Thymus (tissue), 11 donors: ENCODE data around the gene SIRPA. TPM values are rescaled to one million over a fixed set of nuclear protein-coding genes. Genes with fewer than 3 reads are reported as not detected.

ENCODE experiments used
- DNase-seq, 9 donors: peaks; one replicate each; pipeline ENCODE4 v3.0.0-alpha.2; 2013; ENCODE audit warnings: low spot score in 9 of 9, low read depth in 6 of 9, missing footprints in 1 of 9
- H3K27ac ChIP-seq, 2 donors: one replicate each; pipeline ENCODE4 v1.5.1; 2013; ENCODE audit warnings: control low read depth in 1 of 2, low read depth in 1 of 2, low read length in 1 of 2, mild to moderate bottlenecking in 1 of 2, moderate library complexity in 1 of 2
- H3K27me3 ChIP-seq, 2 donors: one replicate each; pipeline ENCODE4 v1.5.1; 2013; ENCODE audit warnings: low read length in 1 of 2; ENCODE audit not compliant: control insufficient read depth in 2 of 2, insufficient read depth in 1 of 2
- H3K36me3 ChIP-seq, 2 donors: one replicate each; pipeline ENCODE4 v1.5.1; 2013; ENCODE audit warnings: low read length in 1 of 2, mild to moderate bottlenecking in 1 of 2, moderate library complexity in 1 of 2; ENCODE audit not compliant: control insufficient read depth in 2 of 2, insufficient read depth in 2 of 2
- H3K4me1 ChIP-seq, 2 donors: one replicate each; pipeline ENCODE4 v1.5.1; 2013; ENCODE audit warnings: low read length in 2 of 2; ENCODE audit not compliant: control insufficient read depth in 2 of 2, insufficient read depth in 2 of 2
- H3K4me3 ChIP-seq, 2 donors: one replicate each; pipeline ENCODE4 v1.5.1; 2013; ENCODE audit warnings: low read length in 2 of 2, control low read depth in 1 of 2, mild to moderate bottlenecking in 1 of 2
- H3K9me3 ChIP-seq, 2 donors: one replicate each; pipeline ENCODE4 v1.5.1; 2013; ENCODE audit warnings: low read length in 1 of 2, mild to moderate bottlenecking in 1 of 2; ENCODE audit not compliant: control insufficient read depth in 2 of 2, insufficient read depth in 1 of 2
- WGBS: extraction: QIAGEN DNeasy Blood & Tissue Kit; methylation state at CpG from one replicate; pipeline ENCODE4 v1.1.7; 2013; 5-methylcytosine and 5-hydroxymethylcytosine counted together
- polyA plus RNA-seq: library from polyadenylated mRNA; stranded (reverse); fragments of 200-250 nt; gene quantifications from one replicate; pipeline ENCODE4 v1.2.3, GENCODE V29; 2013
- total RNA-seq: library from RNA; stranded (reverse); fragments of 120-200 nt; gene quantifications from one replicate; pipeline ENCODE4 v1.2.4, GENCODE V29; 2013
- donor health status: healthy.

The SIRPA gene
- total and polyA plus RNA-seq, 2 donors: 3.0 to 11.9 TPM

DNA sequence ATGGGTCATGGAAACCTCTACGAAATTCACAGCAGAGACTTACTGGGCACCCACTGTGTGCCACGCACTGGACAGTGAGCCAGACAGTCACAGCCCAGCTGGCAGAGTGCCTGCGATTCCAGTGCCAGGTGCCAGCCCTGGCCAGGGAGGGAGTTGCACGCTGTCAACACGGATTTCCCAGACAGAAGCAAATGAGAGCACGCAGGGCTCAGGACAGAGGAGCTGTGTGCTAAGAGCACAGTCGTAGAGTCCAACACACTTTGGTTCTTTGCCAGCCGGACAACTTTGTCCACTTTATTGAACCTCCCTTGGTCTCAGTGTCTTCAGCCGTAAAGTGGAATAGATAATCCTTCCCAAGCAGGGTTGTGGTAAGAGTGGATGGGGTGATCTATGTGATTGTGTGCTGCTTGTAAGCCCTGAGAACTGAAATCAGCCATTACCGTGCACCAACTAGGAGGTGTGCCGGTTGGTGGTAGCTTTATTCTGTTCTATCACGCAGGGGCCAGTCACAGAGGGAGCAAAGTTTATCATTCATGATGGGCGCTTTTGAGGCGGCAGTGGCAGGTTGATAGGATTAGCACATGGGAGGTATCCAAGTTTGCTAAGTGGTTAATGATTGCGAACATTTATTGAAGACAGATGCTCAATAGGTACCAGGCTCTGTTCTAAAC is 40.6 kb downstream of the SIRPA start:
- no peaks in the 10 kb centered on the region for H3K36me3 ChIP-seq
- no peaks in the 10 kb centered on the region for H3K4me1 ChIP-seq
- no peak overlapping the region for H3K4me3 ChIP-seq
- H3K9me3 ChIP-seq: no peaks in the 10 kb centered on the region
- H3K27ac ChIP-seq: no peak overlapping the region
- DNase-seq: no peak
- WGBS: 97% methylated on average over 15 of the region's 15 CpGs
- H3K27me3 ChIP-seq: no peaks in the 10 kb centered on the region

DNA sequence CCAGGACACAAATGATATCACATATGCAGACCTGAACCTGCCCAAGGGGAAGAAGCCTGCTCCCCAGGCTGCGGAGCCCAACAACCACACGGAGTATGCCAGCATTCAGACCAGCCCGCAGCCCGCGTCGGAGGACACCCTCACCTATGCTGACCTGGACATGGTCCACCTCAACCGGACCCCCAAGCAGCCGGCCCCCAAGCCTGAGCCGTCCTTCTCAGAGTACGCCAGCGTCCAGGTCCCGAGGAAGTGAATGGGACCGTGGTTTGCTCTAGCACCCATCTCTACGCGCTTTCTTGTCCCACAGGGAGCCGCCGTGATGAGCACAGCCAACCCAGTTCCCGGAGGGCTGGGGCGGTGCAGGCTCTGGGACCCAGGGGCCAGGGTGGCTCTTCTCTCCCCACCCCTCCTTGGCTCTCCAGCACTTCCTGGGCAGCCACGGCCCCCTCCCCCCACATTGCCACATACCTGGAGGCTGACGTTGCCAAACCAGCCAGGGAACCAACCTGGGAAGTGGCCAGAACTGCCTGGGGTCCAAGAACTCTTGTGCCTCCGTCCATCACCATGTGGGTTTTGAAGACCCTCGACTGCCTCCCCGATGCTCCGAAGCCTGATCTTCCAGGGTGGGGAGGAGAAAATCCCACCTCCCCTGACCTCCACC is 42.2 kb downstream of the SIRPA start:
- Histone ChIP-seq H3K9me3 (no peaks in the 10 kb centered on the region), H3K27ac (no peak overlapping the region), H3K36me3 (no peaks in the 10 kb centered on the region), H3K27me3 (no peaks in the 10 kb centered on the region), H3K4me1 (no peaks in the 10 kb centered on the region), H3K4me3 (no peak overlapping the region)
- no peak for DNase-seq
- WGBS: 96% methylated on average over 25 of the region's 25 CpGs

DNA sequence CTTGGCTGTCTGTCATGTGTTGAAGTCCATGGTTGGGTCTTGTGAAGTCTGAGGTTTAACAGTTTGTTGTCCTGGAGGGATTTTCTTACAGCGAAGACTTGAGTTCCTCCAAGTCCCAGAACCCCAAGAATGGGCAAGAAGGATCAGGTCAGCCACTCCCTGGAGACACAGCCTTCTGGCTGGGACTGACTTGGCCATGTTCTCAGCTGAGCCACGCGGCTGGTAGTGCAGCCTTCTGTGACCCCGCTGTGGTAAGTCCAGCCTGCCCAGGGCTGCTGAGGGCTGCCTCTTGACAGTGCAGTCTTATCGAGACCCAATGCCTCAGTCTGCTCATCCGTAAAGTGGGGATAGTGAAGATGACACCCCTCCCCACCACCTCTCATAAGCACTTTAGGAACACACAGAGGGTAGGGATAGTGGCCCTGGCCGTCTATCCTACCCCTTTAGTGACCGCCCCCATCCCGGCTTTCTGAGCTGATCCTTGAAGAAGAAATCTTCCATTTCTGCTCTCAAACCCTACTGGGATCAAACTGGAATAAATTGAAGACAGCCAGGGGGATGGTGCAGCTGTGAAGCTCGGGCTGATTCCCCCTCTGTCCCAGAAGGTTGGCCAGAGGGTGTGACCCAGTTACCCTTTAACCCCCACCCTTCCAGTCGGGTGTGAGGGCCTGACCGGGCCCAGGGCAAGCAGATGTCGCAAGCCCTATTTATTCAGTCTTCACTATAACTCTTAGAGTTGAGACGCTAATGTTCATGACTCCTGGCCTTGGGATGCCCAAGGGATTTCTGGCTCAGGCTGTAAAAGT is 43.5 kb downstream of the SIRPA start:
- H3K4me3 ChIP-seq: no peak overlapping the region
- no peak overlapping the region for H3K27ac ChIP-seq
- no peak for DNase-seq
- no peaks in the 10 kb centered on the region for H3K36me3 ChIP-seq
- 94% methylated on average over 14 of the region's 14 CpGs for WGBS
- H3K4me1 ChIP-seq: no peaks in the 10 kb centered on the region
- H3K27me3 ChIP-seq: no peaks in the 10 kb centered on the region
- no peaks in the 10 kb centered on the region for H3K9me3 ChIP-seq

DNA sequence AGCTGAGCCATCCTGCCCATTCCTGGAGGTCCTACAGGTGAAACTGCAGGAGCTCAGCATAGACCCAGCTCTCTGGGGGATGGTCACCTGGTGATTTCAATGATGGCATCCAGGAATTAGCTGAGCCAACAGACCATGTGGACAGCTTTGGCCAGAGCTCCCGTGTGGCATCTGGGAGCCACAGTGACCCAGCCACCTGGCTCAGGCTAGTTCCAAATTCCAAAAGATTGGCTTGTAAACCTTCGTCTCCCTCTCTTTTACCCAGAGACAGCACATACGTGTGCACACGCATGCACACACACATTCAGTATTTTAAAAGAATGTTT is 44.0 kb downstream of the SIRPA start:
- Histone ChIP-seq H3K4me3 (no peak overlapping the region), H3K4me1 (no peaks in the 10 kb centered on the region), H3K9me3 (no peaks in the 10 kb centered on the region), H3K27ac (no peak overlapping the region), H3K27me3 (peaks cover 0 to under 1% of the 10 kb centered on the region in 2 donors), H3K36me3 (no peaks in the 10 kb centered on the region)
- DNase-seq: no peak
- 96% methylated on average over 4 of the region's 4 CpGs for WGBS

DNA sequence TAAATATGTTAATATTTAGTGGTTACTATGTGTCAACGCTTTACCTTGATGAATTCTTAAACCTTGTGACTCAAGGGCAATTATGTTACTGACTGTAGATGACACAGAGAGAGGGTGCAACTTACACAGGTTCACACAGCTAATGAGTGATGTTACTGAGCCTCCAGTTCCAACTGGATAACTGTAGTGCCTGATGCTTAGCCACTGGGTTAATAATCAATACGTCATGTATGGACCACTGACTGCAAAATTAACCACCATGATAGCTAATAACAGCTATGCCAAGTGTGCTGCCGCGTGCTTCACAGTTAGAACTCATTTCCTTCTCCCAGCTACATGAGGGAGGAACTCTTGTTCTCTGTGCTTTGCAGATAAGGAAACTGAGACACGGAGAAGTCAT is 45.4 kb downstream of the SIRPA start:
- no peaks in the 10 kb centered on the region for H3K4me1 ChIP-seq
- no peak for DNase-seq
- WGBS: 74% methylated on average over 5 of the region's 5 CpGs
- H3K9me3 ChIP-seq: no peaks in the 10 kb centered on the region
- peaks cover 0 to 9% of the 10 kb centered on the region in 2 donors for H3K27me3 ChIP-seq
- no peak overlapping the region for H3K4me3 ChIP-seq
- no peak overlapping the region for H3K27ac ChIP-seq
- no peaks in the 10 kb centered on the region for H3K36me3 ChIP-seq

DNA sequence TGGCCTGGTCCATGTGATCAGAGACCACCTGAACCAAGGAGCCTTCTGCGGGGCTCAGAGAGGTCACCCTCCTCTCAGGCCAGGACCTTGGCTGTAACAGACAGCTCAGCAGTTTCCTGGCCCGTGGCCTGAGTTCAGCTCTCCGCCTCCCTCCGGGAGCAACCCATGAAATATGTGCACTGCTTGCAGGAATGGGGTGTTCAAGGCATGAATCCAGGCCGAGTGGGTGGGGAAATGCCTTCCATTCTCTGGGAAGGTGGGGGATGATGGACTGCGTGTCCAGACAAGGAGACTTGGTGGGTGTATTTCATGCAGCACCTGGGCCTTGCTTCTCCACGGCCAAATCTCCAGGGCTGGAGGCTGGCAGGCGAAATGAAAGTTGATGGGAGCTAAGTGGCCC is 46.0 kb downstream of the SIRPA start:
- Histone ChIP-seq H3K27ac (no peak overlapping the region), H3K9me3 (no peaks in the 10 kb centered on the region), H3K4me1 (no peaks in the 10 kb centered on the region), H3K4me3 (no peak overlapping the region), H3K36me3 (no peaks in the 10 kb centered on the region), H3K27me3 (peaks cover 0 to 15% of the 10 kb centered on the region in 2 donors)
- WGBS: 87% methylated on average over 8 of the region's 8 CpGs
- no peak for DNase-seq

DNA sequence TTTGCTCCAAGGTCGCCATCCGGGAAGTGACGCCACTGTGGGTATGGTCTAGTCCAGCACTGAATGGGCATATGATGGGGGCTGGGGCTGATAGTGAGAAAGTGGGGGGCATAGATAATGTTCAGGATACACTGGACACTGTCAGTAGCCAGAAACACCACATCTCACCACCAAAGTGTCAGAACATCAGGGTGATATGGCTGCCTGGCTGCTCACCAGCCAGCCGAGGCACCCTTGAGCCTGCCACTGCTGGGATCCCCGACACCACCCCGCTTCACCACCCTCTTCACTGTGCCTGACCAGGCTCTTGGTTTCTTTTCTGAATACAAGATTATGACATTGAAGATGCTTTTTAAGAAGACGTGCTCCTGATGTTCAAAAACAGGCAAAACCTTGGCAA is 46.9 kb downstream of the SIRPA start:
- WGBS: 92% methylated on average over 7 of the region's 7 CpGs
- Histone ChIP-seq H3K4me3 (no peak overlapping the region), H3K27ac (no peak overlapping the region), H3K36me3 (no peaks in the 10 kb centered on the region), H3K4me1 (no peaks in the 10 kb centered on the region), H3K9me3 (no peaks in the 10 kb centered on the region), H3K27me3 (peaks cover 5 to 23% of the 10 kb centered on the region in 2 donors)
- no peak for DNase-seq

DNA sequence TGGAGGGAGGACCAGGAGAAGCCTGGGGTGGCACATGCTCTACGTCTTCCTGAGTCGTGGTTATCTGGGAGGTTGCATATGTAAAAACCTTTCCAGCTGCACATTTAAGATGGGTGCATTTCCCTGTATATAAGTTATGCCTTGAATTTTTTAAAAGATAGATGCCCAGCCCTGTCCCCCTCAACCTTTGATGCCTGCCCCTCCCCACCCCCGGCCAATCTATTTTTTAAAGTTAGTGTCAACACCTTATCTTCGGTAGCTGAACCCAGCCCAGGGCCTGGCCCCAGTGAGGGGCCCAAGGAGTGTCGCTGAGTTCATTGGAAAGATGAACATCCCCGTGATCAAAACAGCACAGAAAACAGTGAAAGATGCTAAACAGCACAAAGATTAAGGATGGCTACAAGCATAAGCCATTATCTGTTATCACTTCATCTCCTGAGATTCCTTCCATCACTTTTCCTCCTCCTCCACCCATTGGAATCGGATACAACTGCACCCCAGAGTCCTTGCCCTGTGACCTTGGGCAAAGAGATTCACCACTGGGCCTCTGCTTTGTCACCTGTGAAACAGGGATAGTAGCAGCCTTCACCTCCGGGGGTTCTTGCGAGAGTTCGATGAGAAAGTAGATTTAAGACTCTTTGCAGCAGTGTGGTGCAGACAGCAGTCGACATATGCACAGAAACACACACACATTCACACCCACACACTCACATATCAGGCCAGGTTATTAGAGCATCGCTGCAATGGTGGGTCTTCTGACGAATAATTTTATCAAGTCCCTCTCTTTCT is 47.5 kb downstream of the SIRPA start:
- H3K9me3 ChIP-seq: no peaks in the 10 kb centered on the region
- no peak for DNase-seq
- H3K4me3 ChIP-seq: no peak overlapping the region
- H3K4me1 ChIP-seq: no peaks in the 10 kb centered on the region
- no peak overlapping the region for H3K27ac ChIP-seq
- no peaks in the 10 kb centered on the region for H3K36me3 ChIP-seq
- H3K27me3 ChIP-seq: peaks cover 7 to 29% of the 10 kb centered on the region in 2 donors
- 88% methylated on average over 13 of the region's 13 CpGs for WGBS
